Measurements from ENCODE around the gene FDX1. TPM values are rescaled to one million over a fixed set of nuclear protein-coding genes. Genes with fewer than 3 reads are reported as not detected.
"Not testable (repeated sequence)": the region's sequence is repeated elsewhere in the genome, so short reads cannot be mapped to it uniquely, and the experiment has no call there.

The FDX1 gene
- polyA plus RNA-seq, 3 donors, result 3.9 to 20.2 (median 12.8) TPM

DNA sequence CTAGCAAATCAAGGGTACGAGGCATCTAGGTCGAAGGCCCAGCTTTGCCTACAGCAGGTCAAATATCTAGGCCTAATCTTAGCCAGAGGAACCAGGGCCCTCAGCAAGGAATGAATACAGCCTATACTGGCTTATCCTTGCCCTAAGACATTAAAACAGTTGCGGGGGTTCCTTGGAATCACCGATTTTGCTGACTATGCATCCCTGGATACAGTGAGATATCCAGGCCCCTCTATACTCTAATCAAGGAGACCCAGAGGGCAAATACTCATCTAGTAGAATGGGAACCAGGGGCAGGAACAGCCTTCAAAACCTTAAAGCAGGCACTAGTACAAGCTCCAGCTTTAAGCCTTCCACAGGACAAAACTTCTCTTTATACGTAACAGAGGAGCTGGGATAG lies 26.2 kb upstream of the FDX1 start:
- H3K27ac ChIP-seq (ENCODE audit: low read depth in 1 of 2, low read length in 2 of 2); H2AFZ ChIP-seq (ENCODE audit: insufficient read depth, low read depth, low read length, poor library complexity, severe bottlenecking); intact Hi-C loops (cut with micrococcal nuclease); H3K4me3 ChIP-seq (replicated peaks in 1 of 3; ENCODE audit: low read depth in 2 of 3, low read length in 3 of 3); H3K27me3 Mint-ChIP-seq (ENCODE audit: low read depth in 3 of 3); H3K4me1 ChIP-seq (ENCODE audit: control insufficient read depth in 1 of 2, insufficient read depth in 2 of 2, low read length in 2 of 2); H3K79me2 ChIP-seq (ENCODE audit: insufficient read depth, low read length); H4K20me1 ChIP-seq (ENCODE audit: insufficient read depth, low read length); H3K27me3 ChIP-seq (ENCODE audit: control insufficient read depth in 2 of 2, insufficient read depth in 2 of 2, low read length in 2 of 2); DNase-seq; H3K4me2 ChIP-seq (replicated peaks; ENCODE audit: extremely low read depth, low read length, poor library complexity, severe bottlenecking); H3K9me3 ChIP-seq (replicated peaks in 1 of 2; ENCODE audit: control insufficient read depth in 1 of 2, insufficient read depth in 1 of 2, low read length in 2 of 2); H3K4me3 Mint-ChIP-seq; H3K4me1 Mint-ChIP-seq; H3K36me3 Mint-ChIP-seq; H3K9ac ChIP-seq (ENCODE audit: insufficient read depth, low read length, poor library complexity, severe bottlenecking); H3K27ac Mint-ChIP-seq; H3K36me3 ChIP-seq (replicated peaks in 1 of 2; ENCODE audit: control insufficient read depth in 1 of 2, insufficient read depth in 2 of 2, low read length in 2 of 2): not testable (repeated sequence)
- peaks cover 11 to 18% (median 13%) of the 10 kb centered on the region in 7 donors for H3K9me3 Mint-ChIP-seq
- WGBS (ENCODE audit: insufficient coverage), result 100% methylated on average over 1 of the region's 5 CpGs

DNA sequence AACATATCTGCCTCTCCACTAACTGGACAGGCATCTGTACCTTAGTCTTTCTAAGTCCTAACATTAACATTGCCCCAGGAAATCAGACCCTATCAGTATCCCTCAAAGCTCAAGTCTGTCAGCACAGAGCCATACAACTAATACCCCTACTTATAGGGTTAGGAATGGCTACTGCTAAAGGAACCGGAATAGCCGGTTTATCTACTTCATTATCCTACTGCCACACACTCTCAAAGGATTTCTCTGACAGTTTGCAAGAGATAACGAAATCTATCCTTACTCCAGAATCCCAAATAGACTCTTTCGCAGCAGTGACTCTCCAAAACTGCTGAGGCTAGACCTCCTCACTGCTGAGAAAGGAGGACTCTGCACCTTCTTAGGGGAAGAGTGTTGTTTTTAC lies 24.1 kb upstream of the FDX1 start:
- H3K4me3 Mint-ChIP-seq; H3K4me3 ChIP-seq (replicated peaks in 1 of 3; ENCODE audit: low read depth in 2 of 3, low read length in 3 of 3); H4K20me1 ChIP-seq (ENCODE audit: insufficient read depth, low read length); H3K79me2 ChIP-seq (ENCODE audit: insufficient read depth, low read length); H3K27me3 Mint-ChIP-seq (ENCODE audit: low read depth in 3 of 3); intact Hi-C loops (cut with micrococcal nuclease); H3K27ac Mint-ChIP-seq; H3K36me3 ChIP-seq (replicated peaks in 1 of 2; ENCODE audit: control insufficient read depth in 1 of 2, insufficient read depth in 2 of 2, low read length in 2 of 2); H2AFZ ChIP-seq (ENCODE audit: insufficient read depth, low read depth, low read length, poor library complexity, severe bottlenecking); H3K9ac ChIP-seq (ENCODE audit: insufficient read depth, low read length, poor library complexity, severe bottlenecking); H3K36me3 Mint-ChIP-seq; H3K9me3 ChIP-seq (replicated peaks in 1 of 2; ENCODE audit: control insufficient read depth in 1 of 2, insufficient read depth in 1 of 2, low read length in 2 of 2); DNase-seq; H3K4me2 ChIP-seq (replicated peaks; ENCODE audit: extremely low read depth, low read length, poor library complexity, severe bottlenecking); H3K27ac ChIP-seq (ENCODE audit: low read depth in 1 of 2, low read length in 2 of 2); H3K27me3 ChIP-seq (ENCODE audit: control insufficient read depth in 2 of 2, insufficient read depth in 2 of 2, low read length in 2 of 2): not testable (repeated sequence)
- no CpG with 5 or more reads among the region's 4 CpGs for WGBS (ENCODE audit: insufficient coverage)
- peaks cover 14% of the 10 kb centered on the region for H3K4me1 Mint-ChIP-seq
- peaks cover 11 to 17% (median 13%) of the 10 kb centered on the region in 7 donors for H3K9me3 Mint-ChIP-seq
- H3K4me1 ChIP-seq (ENCODE audit: control insufficient read depth in 1 of 2, insufficient read depth in 2 of 2, low read length in 2 of 2), result peaks cover 10 to 21% of the 10 kb centered on the region in 2 donors

DNA sequence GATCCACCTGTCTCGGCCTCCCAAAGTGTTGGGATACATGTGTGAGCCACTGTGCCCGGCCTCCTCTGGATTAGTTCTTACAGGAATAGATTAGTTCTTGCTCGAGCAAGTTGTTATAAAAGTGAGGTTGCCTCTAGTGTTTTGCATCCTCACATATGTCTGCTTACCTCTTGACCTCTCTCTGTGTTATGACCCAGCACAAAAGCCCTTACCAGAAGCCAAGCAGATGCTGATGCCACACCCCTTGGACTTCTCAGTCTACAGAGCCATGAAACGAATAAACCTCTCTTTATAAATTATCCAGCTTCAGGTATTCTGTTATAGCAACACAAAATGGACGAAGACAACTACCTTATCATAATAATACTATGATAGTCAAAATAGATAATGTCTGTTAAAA lies 22.4 kb upstream of the FDX1 start:
- Histone ChIP-seq H3K27ac (ENCODE audit: low read depth in 1 of 2, low read length in 2 of 2) (no peak overlapping the region), H3K4me1 (ENCODE audit: control insufficient read depth in 1 of 2, insufficient read depth in 2 of 2, low read length in 2 of 2) (peaks cover 13 to 27% of the 10 kb centered on the region in 2 donors), H3K9ac (ENCODE audit: insufficient read depth, low read length, poor library complexity, severe bottlenecking) (no peak overlapping the region), H3K79me2 (ENCODE audit: insufficient read depth, low read length) (no peaks in the 10 kb centered on the region), H2AFZ (ENCODE audit: insufficient read depth, low read depth, low read length, poor library complexity, severe bottlenecking) (no peak overlapping the region), H3K27me3 (ENCODE audit: control insufficient read depth in 2 of 2, insufficient read depth in 2 of 2, low read length in 2 of 2) (no peaks in the 10 kb centered on the region), H3K36me3 (replicated peaks in 1 of 2; ENCODE audit: control insufficient read depth in 1 of 2, insufficient read depth in 2 of 2, low read length in 2 of 2) (no peaks in the 10 kb centered on the region), H3K4me2 (replicated peaks; ENCODE audit: extremely low read depth, low read length, poor library complexity, severe bottlenecking) (no peak overlapping the region), H3K4me3 (replicated peaks in 1 of 3; ENCODE audit: low read depth in 2 of 3, low read length in 3 of 3) (no peak overlapping the region), H3K9me3 (replicated peaks in 1 of 2; ENCODE audit: control insufficient read depth in 1 of 2, insufficient read depth in 1 of 2, low read length in 2 of 2) (peaks cover 0 to 5% of the 10 kb centered on the region in 2 donors), H4K20me1 (ENCODE audit: insufficient read depth, low read length) (no peaks in the 10 kb centered on the region)
- WGBS (ENCODE audit: insufficient coverage), result no CpG with 5 or more reads among the region's 5 CpGs
- H3K36me3 Mint-ChIP-seq, result no peaks in the 10 kb centered on the region
- intact Hi-C loops (cut with micrococcal nuclease), result no loop called here
- H3K9me3 Mint-ChIP-seq, result peaks cover 11 to 17% (median 13%) of the 10 kb centered on the region in 7 donors
- TF ChIP-seq, protein P1, sequence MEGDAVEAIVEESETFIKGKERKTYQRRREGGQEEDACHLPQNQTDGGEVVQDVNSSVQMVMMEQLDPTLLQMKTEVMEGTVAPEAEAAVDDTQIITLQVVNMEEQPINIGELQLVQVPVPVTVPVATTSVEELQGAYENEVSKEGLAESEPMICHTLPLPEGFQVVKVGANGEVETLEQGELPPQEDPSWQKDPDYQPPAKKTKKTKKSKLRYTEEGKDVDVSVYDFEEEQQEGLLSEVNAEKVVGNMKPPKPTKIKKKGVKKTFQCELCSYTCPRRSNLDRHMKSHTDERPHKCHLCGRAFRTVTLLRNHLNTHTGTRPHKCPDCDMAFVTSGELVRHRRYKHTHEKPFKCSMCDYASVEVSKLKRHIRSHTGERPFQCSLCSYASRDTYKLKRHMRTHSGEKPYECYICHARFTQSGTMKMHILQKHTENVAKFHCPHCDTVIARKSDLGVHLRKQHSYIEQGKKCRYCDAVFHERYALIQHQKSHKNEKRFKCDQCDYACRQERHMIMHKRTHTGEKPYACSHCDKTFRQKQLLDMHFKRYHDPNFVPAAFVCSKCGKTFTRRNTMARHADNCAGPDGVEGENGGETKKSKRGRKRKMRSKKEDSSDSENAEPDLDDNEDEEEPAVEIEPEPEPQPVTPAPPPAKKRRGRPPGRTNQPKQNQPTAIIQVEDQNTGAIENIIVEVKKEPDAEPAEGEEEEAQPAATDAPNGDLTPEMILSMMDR (IDR thresholded peaks at IDR 0.05), result no peak
- H3K27ac Mint-ChIP-seq, result no peak overlapping the region
- H3K4me1 Mint-ChIP-seq, result peaks cover 17% of the 10 kb centered on the region
- H3K27me3 Mint-ChIP-seq (ENCODE audit: low read depth in 3 of 3), result peaks cover 0 to 3% (median 0%) of the 10 kb centered on the region in 3 donors
- DNase-seq, result no peak
- H3K4me3 Mint-ChIP-seq, result no peak overlapping the region

Measured in CD14-positive monocyte (primary cell).